HL-60 (cell line): ENCODE measurements around the gene SDK1.

Source experiments
- DNase-seq, 2 experiments: peaks; one replicate each; pipeline ENCODE4 v3.0.0-alpha.2; 2010 to 2020; ENCODE audit warnings: low read depth in 1 of 2, low spot score in 1 of 2
- H3K27ac ChIP-seq: fragments of 250-450 bp; sonication (Bioruptor Pico); replicated peaks from 2 replicates; pipeline ENCODE4 v1.5.1; 2020; ENCODE audit warnings: mild to moderate bottlenecking, moderate library complexity
- H3K27me3 ChIP-seq: fragments of 250-450 bp; sonication (Bioruptor Pico); 2 replicates; pipeline ENCODE4 v1.5.1; 2021; ENCODE audit warnings: mild to moderate bottlenecking, moderate library complexity; ENCODE audit not compliant: insufficient read depth, poor library complexity, severe bottlenecking
- H3K4me3 ChIP-seq: replicated peaks from 2 replicates; pipeline ENCODE4 v1.5.1; 2011; ENCODE audit warnings: mild to moderate bottlenecking, control low read depth, low read length; ENCODE audit not compliant: insufficient read depth
- CTCF ChIP-seq: IDR thresholded peaks from one replicate; pipeline ENCODE4 v1.5.1; 2011; ENCODE audit warnings: low read length, control low read depth, inconsistent platforms; ENCODE audit not compliant: insufficient read depth
- GABPA ChIP-seq: IDR thresholded peaks from 2 replicates; pipeline ENCODE4 v1.6.1; 2012; ENCODE audit warnings: low read depth
- POLR2AphosphoS5 ChIP-seq: IDR thresholded peaks from 2 replicates; pipeline ENCODE4 v1.6.1; 2012; ENCODE audit warnings: low read depth
- REST ChIP-seq: IDR thresholded peaks from 2 replicates; pipeline ENCODE4 v1.6.1; 2012; ENCODE audit warnings: low read depth; ENCODE audit not compliant: insufficient replicate concordance
- SPI1 ChIP-seq: IDR thresholded peaks from 2 replicates; pipeline ENCODE4 v1.6.1; 2012; ENCODE audit warnings: low read depth, mild to moderate bottlenecking, borderline replicate concordance

SDK1 gene

GRCh38 chr7:4136036-4136435 lies 835.0 kb downstream of the SDK1 start:
- no peaks in the 10 kb centered on the region for H3K27me3 ChIP-seq
- H3K4me3 ChIP-seq: no peak overlapping the region
- H3K27ac ChIP-seq: no peak overlapping the region
- DNase-seq: no peak
- TF ChIP-seq POLR2AphosphoS5 (no peak), REST (no peak), GABPA (no peak), CTCF (no peak), SPI1 (no peak)

GRCh38 chr7:4136501-4137110 lies 835.6 kb downstream of the SDK1 start:
- no peak for DNase-seq
- TF ChIP-seq SPI1 (no peak), POLR2AphosphoS5 (no peak), CTCF (no peak), REST (no peak), GABPA (no peak)
- H3K4me3 ChIP-seq: no peak overlapping the region
- H3K27ac ChIP-seq: no peak overlapping the region
- H3K27me3 ChIP-seq: no peaks in the 10 kb centered on the region

GRCh38 chr7:4137552-4137951 lies 836.5 kb downstream of the SDK1 start:
- DNase-seq: no peak
- no peak overlapping the region for H3K27ac ChIP-seq
- no peaks in the 10 kb centered on the region for H3K27me3 ChIP-seq
- TF ChIP-seq CTCF (no peak), POLR2AphosphoS5 (no peak), SPI1 (no peak), REST (no peak), GABPA (no peak)
- no peak overlapping the region for H3K4me3 ChIP-seq
